DND-41 (cell line): ENCODE measurements around the gene HSBP1L1.

Source experiments
- CTCF ChIP-seq: IDR thresholded peaks from 2 replicates; pipeline ENCODE4 v1.5.1; 2012; ENCODE audit warnings: borderline replicate concordance, low read length, moderate library complexity, mild to moderate bottlenecking; ENCODE audit not compliant: poor library complexity, severe bottlenecking; ENCODE audit errors: extremely low read depth
- EZH2 ChIP-seq: IDR thresholded peaks from 3 replicates; pipeline ENCODE4 v1.6.1; 2012; ENCODE audit warnings: borderline replicate concordance, low read depth, mild to moderate bottlenecking, moderate library complexity, low read length, inconsistent platforms; ENCODE audit not compliant: severe bottlenecking

- TF ChIP-seq CTCF (no peak), EZH2 (no peak)
Observed at GRCh38 chr18:80004600-80005342, 40.3 kb downstream of the HSBP1L1 start.
